ENCODE data around the gene ITLN1. TPM values are rescaled to one million over a fixed set of nuclear protein-coding genes. Genes with fewer than 3 reads are reported as not detected.

The ITLN1 gene
- polyA plus RNA-seq, 1 donor from 2014 or later = not detected

DNA sequence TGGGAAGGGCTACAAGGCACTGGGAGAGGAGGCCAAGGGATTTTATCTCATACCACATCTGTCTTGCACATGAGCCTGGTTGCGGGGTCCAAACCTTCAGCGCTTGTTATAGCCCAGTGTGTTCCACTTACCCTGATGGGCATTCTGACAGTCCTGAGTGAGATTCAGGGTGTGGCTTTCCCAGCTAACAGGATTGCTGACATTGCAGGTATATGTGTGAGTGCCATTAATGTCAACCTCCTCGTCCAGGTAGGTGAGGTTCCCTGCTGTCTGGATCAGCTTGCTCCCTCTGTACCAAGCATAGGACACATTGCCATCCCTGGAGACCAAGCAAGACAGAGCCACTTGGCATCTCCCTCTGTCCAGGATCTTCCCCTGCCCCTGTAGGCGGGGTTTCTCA is 43.9 kb downstream of the ITLN1 start:
- Histone ChIP-seq H4K20me1 (ENCODE audit: insufficient read depth) (no peaks in the 10 kb centered on the region), H3K27me3 (ENCODE audit: insufficient read depth, low read depth, low read length) (no peaks in the 10 kb centered on the region), H3K9me2 (ENCODE audit: insufficient read depth, low read length) (no peaks in the 10 kb centered on the region), H3K9me3 (ENCODE audit: low read length) (no peaks in the 10 kb centered on the region), H2AFZ (ENCODE audit: low read depth, low read length) (no peak overlapping the region), H3F3A (ENCODE audit: insufficient read depth, low read length, poor library complexity, severe bottlenecking) (no peaks in the 10 kb centered on the region), H3K27ac (ENCODE audit: low read length) (no peak overlapping the region), H3K9ac (ENCODE audit: low read length) (no peak overlapping the region), H3K4me3 (ENCODE audit: low read length) (no peak overlapping the region), H3K36me3 (ENCODE audit: insufficient read depth, low read length) (no peaks in the 10 kb centered on the region), H3K79me2 (replicated peaks; ENCODE audit: insufficient read depth, low read length) (no peaks in the 10 kb centered on the region), H3K4me2 (ENCODE audit: low read length) (no peak overlapping the region)
- TF ChIP-seq, protein P1, sequence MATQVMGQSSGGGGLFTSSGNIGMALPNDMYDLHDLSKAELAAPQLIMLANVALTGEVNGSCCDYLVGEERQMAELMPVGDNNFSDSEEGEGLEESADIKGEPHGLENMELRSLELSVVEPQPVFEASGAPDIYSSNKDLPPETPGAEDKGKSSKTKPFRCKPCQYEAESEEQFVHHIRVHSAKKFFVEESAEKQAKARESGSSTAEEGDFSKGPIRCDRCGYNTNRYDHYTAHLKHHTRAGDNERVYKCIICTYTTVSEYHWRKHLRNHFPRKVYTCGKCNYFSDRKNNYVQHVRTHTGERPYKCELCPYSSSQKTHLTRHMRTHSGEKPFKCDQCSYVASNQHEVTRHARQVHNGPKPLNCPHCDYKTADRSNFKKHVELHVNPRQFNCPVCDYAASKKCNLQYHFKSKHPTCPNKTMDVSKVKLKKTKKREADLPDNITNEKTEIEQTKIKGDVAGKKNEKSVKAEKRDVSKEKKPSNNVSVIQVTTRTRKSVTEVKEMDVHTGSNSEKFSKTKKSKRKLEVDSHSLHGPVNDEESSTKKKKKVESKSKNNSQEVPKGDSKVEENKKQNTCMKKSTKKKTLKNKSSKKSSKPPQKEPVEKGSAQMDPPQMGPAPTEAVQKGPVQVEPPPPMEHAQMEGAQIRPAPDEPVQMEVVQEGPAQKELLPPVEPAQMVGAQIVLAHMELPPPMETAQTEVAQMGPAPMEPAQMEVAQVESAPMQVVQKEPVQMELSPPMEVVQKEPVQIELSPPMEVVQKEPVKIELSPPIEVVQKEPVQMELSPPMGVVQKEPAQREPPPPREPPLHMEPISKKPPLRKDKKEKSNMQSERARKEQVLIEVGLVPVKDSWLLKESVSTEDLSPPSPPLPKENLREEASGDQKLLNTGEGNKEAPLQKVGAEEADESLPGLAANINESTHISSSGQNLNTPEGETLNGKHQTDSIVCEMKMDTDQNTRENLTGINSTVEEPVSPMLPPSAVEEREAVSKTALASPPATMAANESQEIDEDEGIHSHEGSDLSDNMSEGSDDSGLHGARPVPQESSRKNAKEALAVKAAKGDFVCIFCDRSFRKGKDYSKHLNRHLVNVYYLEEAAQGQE (IDR thresholded peaks at IDR 0.05; ENCODE audit: borderline replicate concordance) = no peak
- TF ChIP-seq, protein P2, sequence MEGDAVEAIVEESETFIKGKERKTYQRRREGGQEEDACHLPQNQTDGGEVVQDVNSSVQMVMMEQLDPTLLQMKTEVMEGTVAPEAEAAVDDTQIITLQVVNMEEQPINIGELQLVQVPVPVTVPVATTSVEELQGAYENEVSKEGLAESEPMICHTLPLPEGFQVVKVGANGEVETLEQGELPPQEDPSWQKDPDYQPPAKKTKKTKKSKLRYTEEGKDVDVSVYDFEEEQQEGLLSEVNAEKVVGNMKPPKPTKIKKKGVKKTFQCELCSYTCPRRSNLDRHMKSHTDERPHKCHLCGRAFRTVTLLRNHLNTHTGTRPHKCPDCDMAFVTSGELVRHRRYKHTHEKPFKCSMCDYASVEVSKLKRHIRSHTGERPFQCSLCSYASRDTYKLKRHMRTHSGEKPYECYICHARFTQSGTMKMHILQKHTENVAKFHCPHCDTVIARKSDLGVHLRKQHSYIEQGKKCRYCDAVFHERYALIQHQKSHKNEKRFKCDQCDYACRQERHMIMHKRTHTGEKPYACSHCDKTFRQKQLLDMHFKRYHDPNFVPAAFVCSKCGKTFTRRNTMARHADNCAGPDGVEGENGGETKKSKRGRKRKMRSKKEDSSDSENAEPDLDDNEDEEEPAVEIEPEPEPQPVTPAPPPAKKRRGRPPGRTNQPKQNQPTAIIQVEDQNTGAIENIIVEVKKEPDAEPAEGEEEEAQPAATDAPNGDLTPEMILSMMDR (IDR thresholded peaks at IDR 0.05; ENCODE audit: poor library complexity, severe bottlenecking) = no peak
- no peak for TF ChIP-seq TAF1 (IDR thresholded peaks at IDR 0.05; ENCODE audit: low read depth)
- no peak for TF ChIP-seq EZH2 (IDR thresholded peaks at IDR 0.05; ENCODE audit: borderline replicate concordance, insufficient read depth, low read length, poor library complexity, severe bottlenecking)
- no peak for TF ChIP-seq POLR2AphosphoS5 (IDR thresholded peaks at IDR 0.05)
- no peak for TF ChIP-seq MXI1 (conservative IDR thresholded peaks at IDR 0.05; ENCODE audit: poor library complexity, severe bottlenecking)
- no peak for TF ChIP-seq SMC3 (conservative IDR thresholded peaks at IDR 0.05; ENCODE audit: poor library complexity)
- no peak for TF ChIP-seq RAD21 (conservative IDR thresholded peaks at IDR 0.05)
- TF ChIP-seq EP300 (conservative IDR thresholded peaks at IDR 0.05; ENCODE audit: poor library complexity, severe bottlenecking) = no peak

DNA sequence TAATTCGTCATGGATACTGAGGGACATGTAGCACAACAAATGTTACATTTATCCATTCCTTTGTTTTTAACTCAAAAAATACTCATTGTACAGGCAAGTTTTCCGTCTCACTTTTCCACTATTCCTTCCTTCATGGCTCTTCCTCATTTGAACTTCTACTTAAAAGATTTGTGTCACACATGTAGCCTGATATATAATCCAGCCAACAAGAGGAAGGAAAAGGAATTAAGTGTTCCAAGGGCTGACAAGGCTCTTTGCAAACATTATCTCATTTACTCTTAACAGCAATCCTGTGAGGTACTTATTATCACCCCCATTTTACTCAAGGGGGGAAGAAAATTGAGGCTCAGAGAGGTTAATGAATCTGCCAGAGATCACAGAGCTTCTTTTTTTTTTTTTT is 45.2 kb downstream of the ITLN1 start:
- Histone ChIP-seq H3K4me2 (ENCODE audit: low read length) (no peak overlapping the region), H3K27me3 (ENCODE audit: insufficient read depth, low read depth, low read length) (no peaks in the 10 kb centered on the region), H3K9ac (ENCODE audit: low read length) (no peak overlapping the region), H3K36me3 (ENCODE audit: insufficient read depth, low read length) (no peaks in the 10 kb centered on the region), H4K20me1 (ENCODE audit: insufficient read depth) (no peaks in the 10 kb centered on the region), H3F3A (ENCODE audit: insufficient read depth, low read length, poor library complexity, severe bottlenecking) (no peaks in the 10 kb centered on the region), H3K9me3 (ENCODE audit: low read length) (no peaks in the 10 kb centered on the region), H3K4me3 (ENCODE audit: low read length) (no peak overlapping the region), H3K9me2 (ENCODE audit: insufficient read depth, low read length) (no peaks in the 10 kb centered on the region), H3K27ac (ENCODE audit: low read length) (no peak overlapping the region), H3K79me2 (replicated peaks; ENCODE audit: insufficient read depth, low read length) (no peaks in the 10 kb centered on the region), H2AFZ (ENCODE audit: low read depth, low read length) (no peak overlapping the region)
- TF ChIP-seq, protein P1 (IDR thresholded peaks at IDR 0.05; ENCODE audit: borderline replicate concordance) = no peak
- TF ChIP-seq RAD21 (conservative IDR thresholded peaks at IDR 0.05) (no peak), SMC3 (conservative IDR thresholded peaks at IDR 0.05; ENCODE audit: poor library complexity) (no peak), TAF1 (IDR thresholded peaks at IDR 0.05; ENCODE audit: low read depth) (no peak), EZH2 (IDR thresholded peaks at IDR 0.05; ENCODE audit: borderline replicate concordance, insufficient read depth, low read length, poor library complexity, severe bottlenecking) (no peak), MXI1 (conservative IDR thresholded peaks at IDR 0.05; ENCODE audit: poor library complexity, severe bottlenecking) (no peak), EP300 (conservative IDR thresholded peaks at IDR 0.05; ENCODE audit: poor library complexity, severe bottlenecking) (no peak), POLR2AphosphoS5 (IDR thresholded peaks at IDR 0.05) (no peak)
- TF ChIP-seq, protein P2 (IDR thresholded peaks at IDR 0.05; ENCODE audit: poor library complexity, severe bottlenecking) = no peak
